M059J (cell line): ENCODE data around the gene HES1. TPM values are rescaled to one million over a fixed set of nuclear protein-coding genes. Genes with fewer than 3 reads are reported as not detected.

Source experiments
- DNase-seq: peaks from one replicate; pipeline ENCODE4 v3.0.0-alpha.2; 2012; ENCODE audit warnings: low read depth
- total RNA-seq: library from RNA; depleted of rRNA; stranded (reverse); fragments of >200 nt; shearing (Covaris generic); gene quantifications from 2 replicates; pipeline ENCODE4 v1.2.3, GENCODE V29; 2014

Gene HES1
- total RNA-seq, 1 experiment from 2014 or later, result 24.7 TPM

DNA sequence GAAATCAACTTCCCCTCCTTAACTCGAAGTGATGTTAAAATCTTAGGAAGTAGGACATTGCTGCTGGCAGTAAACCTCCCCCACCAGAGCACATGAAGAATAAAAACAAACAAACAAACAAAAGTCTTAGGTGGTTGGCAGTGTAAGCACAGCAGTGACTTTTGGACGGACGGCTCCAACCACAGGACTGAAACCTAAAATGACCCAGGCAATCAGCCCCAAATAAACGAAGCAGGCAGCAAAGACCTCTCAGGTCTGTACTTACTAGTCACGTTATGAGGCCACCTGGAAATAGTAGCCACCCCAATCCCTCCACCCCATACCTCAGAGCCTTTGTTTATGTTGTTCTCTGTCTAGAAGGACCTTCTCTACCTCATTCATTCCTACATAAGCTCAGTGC lies 33.5 kb upstream of the HES1 start:
- DNase-seq, result no peak

DNA sequence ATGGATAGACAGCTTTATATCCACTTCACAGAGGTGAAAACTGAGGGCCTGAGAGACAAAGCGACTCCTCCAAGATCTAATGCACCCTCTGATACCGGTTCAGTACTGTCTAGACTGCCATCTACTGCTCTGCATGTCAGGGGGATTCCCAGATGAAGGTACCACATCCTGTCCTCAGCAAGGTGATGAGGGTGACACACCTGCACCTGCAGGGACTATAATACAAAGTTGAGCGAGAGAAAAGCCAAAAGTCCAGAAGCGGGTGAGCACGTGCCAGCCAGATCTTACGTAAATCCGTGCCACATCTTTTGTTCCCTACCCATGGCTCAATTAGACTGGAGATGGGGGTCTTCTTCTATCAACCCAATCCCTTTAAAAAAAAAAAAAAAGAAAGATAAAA lies 32.4 kb upstream of the HES1 start:
- DNase-seq, result no peak

DNA sequence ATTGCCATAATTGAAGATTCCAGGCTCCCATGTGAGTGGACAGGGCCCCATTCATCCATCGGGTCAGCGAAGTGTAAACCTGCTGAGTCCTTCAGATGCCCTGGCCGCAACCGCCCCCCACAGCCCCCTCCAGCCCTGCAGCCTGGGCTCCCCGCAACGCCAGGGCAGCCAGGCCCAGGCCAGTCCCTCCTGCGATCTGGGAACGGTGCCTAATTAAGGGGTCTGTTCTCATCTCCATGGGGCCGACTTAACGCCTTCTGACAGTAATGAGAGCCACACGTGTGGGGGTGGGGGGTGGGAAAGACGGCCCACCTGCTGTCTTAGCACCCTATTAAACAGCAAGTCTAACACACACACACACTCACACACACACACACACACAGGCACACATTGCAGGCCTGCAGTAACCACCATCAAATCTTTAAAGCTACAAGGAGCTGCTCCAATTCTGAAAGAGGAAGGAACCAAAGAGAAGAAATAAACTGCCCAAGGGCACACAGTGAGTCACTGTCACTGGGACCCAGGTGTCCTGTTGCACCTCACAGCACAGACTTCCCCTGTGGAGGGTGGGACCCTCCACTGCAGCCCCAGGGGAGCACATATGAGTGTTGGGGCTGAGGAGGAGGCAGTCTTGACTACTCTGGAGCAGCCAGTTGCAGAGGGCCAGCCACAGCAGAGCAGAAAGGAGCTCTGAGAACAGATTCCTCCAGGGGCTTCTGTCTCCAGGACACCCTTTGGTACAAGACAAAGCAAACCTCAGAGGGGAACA lies 31.8 kb upstream of the HES1 start:
- DNase-seq, result peak; percentile 36

DNA sequence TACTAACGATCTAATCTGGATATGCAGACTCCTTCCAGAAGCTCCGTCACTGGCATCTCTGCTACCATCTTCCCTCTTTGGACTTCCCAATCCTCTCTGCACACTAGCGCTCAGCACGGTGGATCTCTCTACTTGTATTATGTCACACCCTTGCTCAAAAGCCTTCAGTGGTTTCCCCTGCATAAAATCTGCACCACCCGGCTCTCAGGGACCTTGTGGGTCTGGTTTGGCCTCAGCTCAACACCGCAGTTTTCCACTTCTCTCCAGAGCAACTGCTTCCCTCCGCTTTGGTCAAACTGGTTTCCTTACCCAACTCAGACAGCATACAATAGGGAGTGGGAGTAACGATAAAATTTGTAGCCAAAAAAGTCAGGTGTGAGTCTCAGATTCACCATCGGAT lies 30.7 kb upstream of the HES1 start:
- no peak for DNase-seq

GRCh38 chr3:194107107-194107506 lies 28.8 kb upstream of the HES1 start:
- no peak for DNase-seq

- no peak for DNase-seq
These were observed 26.6 kb upstream of the HES1 start for GRCh38 chr3:194109192-194109863.

DNA sequence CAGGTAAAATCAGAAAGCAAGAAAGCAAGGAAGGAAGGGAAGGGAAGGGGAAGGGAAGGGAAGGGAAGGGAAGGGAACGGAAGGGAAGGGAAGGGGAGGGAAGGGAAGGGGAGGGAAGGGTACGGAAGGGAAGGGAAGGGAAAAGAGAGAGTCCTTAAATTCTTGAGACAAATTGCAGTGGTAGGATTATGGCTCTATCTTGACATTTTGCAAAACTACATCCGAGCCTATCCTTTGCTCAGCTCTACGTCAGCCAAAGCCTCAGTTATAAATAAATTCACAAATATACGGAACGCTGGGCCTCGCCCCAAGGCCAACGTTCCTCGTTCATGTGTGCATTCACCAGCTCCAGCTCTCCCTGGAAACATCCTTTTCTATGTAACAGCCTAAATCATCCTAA lies 25.5 kb upstream of the HES1 start:
- DNase-seq, result no peak

- no peak for DNase-seq
These were observed 24.6 kb upstream of the HES1 start for GRCh38 chr3:194111336-194111735.

DNA sequence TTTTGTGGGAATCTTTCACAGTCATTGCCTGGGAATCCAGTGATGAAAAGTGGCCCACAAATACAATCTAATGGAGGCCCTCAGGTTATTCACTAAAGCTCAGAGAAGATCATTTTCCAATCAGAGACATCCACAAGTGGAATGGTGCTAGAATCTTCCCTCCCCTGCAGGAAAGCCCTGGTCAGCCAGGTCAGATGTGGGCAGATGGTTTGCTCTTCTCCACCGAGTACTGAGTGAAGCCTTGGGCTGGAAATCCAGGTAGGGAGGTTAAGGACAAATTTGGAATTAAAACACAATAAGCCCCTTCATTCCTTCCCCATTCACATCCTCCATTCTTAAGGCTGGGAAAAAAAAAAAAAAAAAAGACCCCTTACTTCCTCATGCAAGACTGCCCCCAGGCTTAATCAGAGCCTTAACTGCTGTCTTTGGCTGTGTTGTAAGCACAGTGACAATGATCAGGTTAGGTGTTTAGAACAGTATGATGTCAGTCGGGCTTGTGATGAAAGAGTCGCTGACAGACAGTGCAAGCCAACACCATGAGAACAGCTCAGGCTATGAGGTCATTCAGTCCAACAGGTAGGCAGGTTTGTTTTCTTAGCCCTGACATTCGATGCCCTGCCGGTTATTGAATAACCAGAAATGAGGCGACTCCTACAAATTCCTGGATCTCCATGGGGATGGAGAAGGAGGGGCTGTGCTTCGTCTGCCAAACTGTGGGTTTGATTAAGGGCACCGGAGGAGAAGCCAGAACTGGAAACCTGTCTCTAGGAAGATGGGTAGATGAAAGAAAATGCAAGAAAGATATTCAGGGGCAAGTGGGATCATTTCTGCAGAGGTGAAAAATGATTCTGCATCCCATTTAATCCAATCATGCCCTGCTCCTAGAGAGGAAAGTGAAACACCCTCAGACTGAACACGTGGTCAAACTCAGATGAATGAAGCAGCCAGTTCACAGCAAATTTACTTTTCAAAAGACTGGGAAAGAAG lies 23.5 kb upstream of the HES1 start:
- peak; percentile 37 for DNase-seq

DNA sequence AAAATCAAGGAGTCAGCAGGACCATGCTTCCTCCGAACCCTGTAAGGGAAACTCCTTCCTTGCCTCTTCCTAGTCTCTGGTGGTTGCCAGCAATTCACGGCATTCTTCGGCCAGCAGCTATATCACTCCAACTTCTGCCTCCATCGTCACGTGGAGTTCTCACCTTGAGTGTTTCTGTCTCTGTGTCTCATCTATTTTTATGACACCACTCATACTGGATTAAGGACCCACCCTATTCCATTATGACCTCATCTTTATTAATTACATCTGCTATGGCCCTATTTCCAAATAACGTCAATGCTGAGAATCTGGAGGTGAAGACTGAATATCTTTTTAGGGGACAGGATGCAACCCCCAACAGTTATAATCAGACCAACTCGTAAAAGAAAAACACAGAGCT lies 21.8 kb upstream of the HES1 start:
- no peak for DNase-seq

DNA sequence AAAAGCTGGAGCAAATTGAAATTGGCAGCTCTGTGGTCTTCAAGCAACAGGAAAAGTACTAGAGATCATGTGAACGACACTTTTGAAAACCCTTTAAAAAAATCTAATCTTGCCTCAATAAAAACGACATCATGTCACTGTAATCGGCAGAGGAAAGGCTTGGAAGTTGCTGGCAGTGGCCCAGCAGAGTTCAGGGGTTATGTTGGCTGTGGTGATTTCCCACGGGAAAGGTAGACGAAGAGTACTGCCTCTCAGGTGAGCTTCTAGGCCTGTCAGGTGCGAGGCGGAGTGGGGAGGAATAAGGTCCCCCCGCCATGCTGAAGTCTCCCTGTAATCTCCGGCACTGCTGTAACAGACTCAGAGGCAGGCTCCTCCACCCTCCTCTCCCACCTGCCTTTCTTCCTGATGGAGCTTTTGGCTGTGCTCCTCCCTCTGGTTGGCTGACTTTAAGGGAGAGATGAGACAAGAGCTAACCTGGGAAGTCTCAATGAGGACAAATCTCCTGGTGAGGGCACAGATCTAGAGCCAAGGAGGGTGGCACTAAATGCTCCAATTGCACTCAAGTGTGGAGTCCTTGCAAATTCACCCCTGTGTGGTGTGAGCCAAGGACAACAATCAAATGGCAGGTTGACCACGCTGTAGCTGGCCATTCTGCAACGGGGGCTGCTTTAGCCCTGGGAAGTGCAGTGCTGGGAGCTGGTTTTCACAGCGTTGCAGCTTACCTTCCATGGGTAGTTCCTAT lies 18.7 kb upstream of the HES1 start:
- DNase-seq, result no peak

- DNase-seq, result no peak
These were observed 17.0 kb upstream of the HES1 start for GRCh38 chr3:194118920-194119319.

GRCh38 chr3:194119831-194120590 lies 15.9 kb upstream of the HES1 start:
- no peak for DNase-seq

DNA sequence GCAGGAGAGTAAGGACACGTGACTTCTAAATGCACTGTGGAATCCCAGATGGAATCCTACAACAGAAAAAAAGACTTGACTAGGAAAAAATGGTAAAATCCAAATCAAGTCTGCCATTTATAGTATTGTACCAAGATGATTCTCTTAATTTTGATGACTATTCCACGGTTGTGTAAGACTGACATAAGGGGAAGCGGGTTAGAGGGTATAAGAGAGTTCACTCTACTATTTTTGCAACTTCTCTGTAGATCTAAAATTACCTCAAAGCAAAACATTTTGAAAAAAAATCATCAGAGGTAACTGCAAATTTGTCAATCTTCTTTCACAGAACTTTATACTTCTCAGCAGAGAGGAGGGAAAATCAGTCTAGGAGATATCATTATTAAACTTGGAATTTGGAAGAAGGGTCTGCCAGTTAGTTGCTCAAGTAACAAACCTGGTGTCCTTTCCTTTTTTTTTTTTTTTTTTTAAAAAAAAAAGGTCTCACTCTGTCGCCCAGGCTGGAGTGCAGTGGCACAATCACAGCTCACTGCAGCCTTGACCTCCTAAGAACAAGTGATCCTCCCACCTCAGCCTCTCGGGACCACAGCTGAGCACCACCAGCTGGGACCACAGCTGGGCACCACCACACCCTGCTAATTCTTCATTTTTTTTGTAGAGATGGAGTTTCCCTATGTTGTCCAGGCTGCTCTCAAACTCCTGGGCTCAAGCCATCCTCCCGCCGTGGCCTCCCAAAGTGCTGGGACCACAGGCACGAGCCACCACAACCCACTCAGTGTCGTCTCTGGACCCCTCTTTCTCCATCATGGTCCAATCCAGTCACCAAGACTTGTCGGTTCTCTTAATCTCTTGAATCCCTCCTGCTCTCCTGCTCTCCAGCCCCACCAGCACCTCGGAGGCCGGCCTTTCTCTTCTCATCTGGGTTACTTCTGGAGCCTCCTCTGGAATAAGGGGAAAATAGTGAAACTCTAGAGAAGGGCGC lies 14.9 kb upstream of the HES1 start:
- DNase-seq, result no peak

GRCh38 chr3:194121891-194122631 lies 13.9 kb upstream of the HES1 start:
- DNase-seq, result peak; percentile 74

DNA sequence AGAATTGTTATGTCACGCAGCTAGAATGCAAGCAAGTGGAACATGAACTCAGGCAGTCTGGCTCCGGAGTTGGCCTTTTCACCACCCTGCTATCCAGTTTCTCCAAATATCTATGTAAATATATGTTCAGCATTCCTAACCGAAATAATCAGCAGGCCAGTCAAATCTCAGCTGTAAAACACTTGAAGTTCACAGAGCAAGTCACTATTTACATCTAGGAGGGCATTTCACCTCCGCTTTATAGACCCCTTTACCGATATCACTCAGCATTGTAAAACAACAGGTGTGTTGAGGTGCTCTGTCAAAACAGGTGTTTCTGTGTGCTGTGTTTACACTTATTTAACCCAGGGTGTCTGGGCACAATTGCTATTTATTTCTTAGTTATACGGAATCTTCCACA lies 12.2 kb upstream of the HES1 start:
- no peak for DNase-seq

DNA sequence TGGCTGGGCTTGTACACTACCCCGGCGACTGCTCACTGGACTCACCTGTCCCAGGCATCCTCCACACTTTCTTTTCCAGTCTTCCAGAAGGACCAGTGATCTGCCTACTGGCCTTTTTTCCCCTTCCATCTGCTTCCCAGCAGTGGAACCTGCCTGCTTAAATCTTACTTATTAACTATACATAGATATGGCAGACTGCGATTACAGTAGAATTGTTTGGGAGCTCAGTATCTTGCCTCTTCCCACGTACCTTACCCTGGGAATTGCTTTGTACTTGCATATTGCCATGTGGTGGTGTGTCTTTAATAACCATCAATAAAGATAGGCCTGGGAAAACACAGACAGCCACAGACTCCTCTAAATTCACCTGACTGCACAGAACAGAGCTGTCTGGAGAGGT lies 11.8 kb upstream of the HES1 start:
- DNase-seq, result no peak

DNA sequence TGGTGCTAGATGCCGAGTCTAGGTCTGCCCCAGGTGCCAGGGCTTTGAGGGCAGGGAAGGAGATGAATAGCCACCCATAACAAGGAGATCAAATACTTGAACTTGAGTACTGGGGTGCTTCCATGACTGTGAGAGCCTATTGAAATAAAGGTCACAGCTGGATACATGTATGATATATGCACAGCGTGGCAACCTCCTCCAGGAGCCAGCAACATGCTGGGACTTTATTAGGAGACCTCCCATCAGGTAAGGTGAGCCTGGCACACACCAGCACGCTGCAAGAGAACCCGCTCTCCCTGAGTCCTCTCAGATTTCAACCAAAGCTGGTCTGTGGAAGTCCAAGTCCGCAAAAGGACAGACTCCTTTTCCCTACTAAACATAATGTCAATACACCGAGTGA lies 10.5 kb upstream of the HES1 start:
- no peak for DNase-seq

- DNase-seq, result no peak
These were observed 9.2 kb upstream of the HES1 start for GRCh38 chr3:194126790-194127189.
